GDM1 (cell line): Measurements from ENCODE around the gene ADGRE3.
A peak's percentile ranks its signal among the peaks of the same experiment; 100 is the strongest.
"Not testable (repeated sequence)": the region's sequence is repeated elsewhere in the genome, so short reads cannot be mapped to it uniquely, and the experiment has no call there.

ENCODE experiments used
- DNase-seq: peaks from one replicate; lab custom pipeline; 2025; lab: John Stamatoyannopoulos, UW

The ADGRE3 gene

GRCh38 chr19:14595558-14595957 is 79.1 kb downstream of the ADGRE3 start:
- no peak for DNase-seq

- not testable (repeated sequence) for DNase-seq
Measured at GRCh38 chr19:14589433-14589832, 85.2 kb downstream of the ADGRE3 start.

- DNase-seq: not testable (repeated sequence)
Measured at GRCh38 chr19:14585187-14585586, 89.5 kb downstream of the ADGRE3 start.

DNA sequence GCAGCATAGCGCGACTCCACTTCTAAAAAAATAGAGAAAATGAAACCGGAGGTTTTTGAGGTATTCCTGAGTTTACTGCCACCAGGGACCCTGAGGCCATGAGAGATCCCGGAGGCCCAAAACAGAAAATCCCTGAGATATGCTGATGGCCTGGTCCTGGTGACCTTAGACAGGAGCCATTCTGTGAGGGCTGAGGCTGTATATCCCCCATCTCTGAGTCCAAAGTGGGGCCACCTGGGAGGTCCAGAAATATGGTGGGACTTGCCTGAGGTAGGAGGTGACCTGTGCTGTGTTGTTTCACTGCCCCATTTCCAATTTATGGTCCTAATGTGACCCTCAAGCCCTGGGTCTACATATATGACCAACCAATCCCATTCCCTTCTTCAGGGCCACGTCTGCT is 90.3 kb downstream of the ADGRE3 start:
- DNase-seq: not testable (repeated sequence)

DNA sequence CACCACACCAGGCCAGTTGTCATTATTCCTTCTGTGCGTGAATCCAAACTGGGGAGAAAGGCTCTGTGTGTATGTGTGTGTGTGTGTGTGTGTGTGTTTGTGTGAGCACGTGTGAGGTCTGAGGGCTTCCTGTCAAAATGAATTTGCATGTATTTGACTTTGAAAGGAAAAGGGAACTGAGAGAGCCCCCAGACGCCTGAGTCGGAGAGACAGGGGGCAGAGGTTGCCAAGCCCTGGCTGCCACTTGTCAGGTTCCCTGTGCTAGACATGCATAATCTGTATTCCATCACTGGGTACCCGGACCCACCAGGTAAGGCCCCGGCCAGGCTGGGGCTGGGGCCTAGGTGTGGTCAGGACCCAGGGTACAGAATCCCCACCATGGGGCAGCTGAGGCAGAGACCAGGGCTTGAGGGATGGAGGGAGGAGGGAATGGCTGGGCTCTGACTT is 91.7 kb downstream of the ADGRE3 start, which contains the start of gene CLEC17A:
TSS of gene CLEC17A (plus strand) at position 191 of the 447 bp plus-strand sequence. CDS start at position 268, 77 bp downstream.
- no peak for DNase-seq

GRCh38 chr19:14580623-14581237 is 93.9 kb downstream of the ADGRE3 start:
- no peak for DNase-seq

DNA sequence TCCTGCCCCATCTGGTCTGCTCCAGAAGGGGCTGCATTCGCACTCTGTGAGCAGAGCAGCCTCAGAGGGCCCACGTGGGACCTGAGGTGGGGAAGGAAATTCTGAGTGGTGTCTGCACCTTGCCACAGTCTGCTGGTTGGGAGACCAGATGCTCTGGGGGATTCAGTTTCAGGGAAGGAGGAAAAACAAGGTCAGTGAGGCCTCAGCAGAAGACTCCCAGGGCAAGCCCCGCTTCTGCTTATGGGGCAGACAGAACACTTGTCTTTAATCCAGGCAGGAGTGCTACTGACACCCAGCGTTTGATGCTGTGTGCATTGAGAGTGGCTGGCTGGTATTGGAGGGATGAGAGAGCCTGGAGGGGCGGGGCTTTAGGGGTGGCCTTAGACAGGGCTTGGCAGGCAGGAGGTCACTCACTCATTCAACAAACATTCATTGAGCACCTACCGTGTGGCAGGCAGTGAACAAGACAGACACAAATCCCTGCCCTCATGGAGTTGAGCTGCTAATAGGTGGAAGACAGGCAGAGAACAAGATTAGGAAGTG is 96.7 kb downstream of the ADGRE3 start:
- no peak for DNase-seq

GRCh38 chr19:14577264-14577663 is 97.4 kb downstream of the ADGRE3 start:
- DNase-seq: no peak

GRCh38 chr19:14576363-14576762 is 98.3 kb downstream of the ADGRE3 start:
- no peak for DNase-seq

DNA sequence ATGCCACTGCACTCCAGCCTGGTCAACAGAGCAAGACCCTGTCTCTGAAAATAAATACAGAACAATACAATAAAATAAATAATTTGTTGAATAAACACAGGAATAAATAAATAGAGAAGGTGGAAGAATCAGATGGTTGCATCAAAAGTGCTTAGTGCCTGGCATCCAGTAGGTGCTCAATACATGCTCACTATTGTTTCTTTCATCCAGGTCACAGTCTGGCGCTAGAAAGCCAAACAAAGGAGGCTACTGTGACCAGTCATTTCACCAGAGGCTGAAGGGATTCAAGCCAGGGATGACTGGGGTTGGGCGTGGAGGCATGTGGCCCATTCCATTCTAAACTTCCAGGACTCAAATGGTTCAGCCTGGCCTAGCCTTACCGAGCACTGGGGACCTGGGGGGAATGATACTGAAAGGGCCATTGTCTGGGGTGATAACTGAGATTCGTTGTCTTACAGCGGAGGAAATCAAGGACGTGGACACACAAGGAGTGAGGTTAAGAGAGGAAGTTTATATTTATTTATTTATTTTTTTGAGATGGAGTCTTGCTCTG is 99.1 kb downstream of the ADGRE3 start:
- DNase-seq: no peak

DNA sequence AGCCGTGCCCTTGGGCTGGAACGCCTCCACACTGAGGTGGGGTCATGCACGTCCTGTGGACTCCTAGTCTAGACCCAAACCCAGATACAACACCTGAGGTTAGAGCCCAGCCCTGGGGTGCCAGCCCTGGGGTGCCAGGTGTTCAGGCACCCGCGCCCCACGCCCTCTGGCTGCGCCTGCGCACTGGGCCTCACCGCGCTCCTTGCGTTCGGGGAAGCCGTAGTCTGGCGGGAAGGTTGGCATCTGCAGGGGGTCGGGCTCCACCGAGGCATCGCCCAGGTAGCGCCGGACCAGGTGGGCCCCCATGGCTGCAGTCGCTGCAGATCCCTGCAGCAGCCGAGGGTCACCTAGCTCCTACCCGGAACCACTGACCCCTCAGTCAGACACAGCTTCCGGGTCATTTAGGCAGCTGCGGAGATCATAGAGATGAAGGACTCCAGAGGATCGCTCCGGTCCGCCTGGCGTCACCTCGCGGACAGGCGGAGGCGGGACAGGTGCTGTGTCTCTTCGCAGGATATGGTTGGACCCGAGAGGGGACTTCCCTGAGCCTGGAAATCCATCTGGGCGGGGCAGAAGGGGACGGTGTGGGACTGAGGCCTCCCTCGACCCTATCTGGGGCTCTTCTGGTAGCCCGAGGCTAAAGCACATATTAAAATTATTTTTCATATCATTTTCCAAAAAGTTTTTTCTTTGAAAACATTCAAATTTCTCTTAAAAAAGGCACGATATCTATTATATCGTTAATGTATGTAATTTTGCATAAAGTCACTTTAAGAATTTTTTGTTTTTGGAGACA is 102.8 kb downstream of the ADGRE3 start, which contains the start of gene NDUFB7:
TSS of gene NDUFB7 (minus strand) at position 372 of the 796 bp plus-strand sequence. CDS start at position 306, 66 bp downstream.
- DNase-seq: peak; percentile 92

GRCh38 chr19:14570864-14571527 is 103.6 kb downstream of the ADGRE3 start:
- no peak for DNase-seq
